ENCODE results near the gene VRK1. TPM values are rescaled to one million over a fixed set of nuclear protein-coding genes. Genes with fewer than 3 reads are reported as not detected.

The VRK1 gene
- total RNA-seq, 1 donor from 2014 or later: 126 TPM

GRCh38 chr14:96897184-96897583 is 100.0 kb downstream of the VRK1 start:
- no peak overlapping the region for H3K27ac ChIP-seq
- no peaks in the 10 kb centered on the region for H3K27me3 ChIP-seq
- H4K20me1 ChIP-seq (ENCODE audit: low read depth): no peaks in the 10 kb centered on the region
- Mint-ChIP-seq H3K4me3 (no peak overlapping the region), H3K4me1 (peaks cover 11% of the 10 kb centered on the region), H3K27ac (no peak overlapping the region), H3K9me3 (no peaks in the 10 kb centered on the region), H3K36me3 (peaks cover 10% of the 10 kb centered on the region), H3K27me3 (ENCODE audit: insufficient read depth, low read depth) (peaks cover 2% of the 10 kb centered on the region)
- peaks cover 9% of the 10 kb centered on the region for H3K4me1 ChIP-seq
- no peak for TF ChIP-seq EZH2 (IDR thresholded peaks at IDR 0.05)
- no peak for TF ChIP-seq EZH2phosphoT487 (IDR thresholded peaks at IDR 0.05)
- TF ChIP-seq CTCF (IDR thresholded peaks at IDR 0.05): no peak
- no peaks in the 10 kb centered on the region for H3K36me3 ChIP-seq
- H2AFZ ChIP-seq (replicated peaks): no peak overlapping the region
- no peak overlapping the region for H3K4me3 ChIP-seq
- H3K79me2 ChIP-seq (ENCODE audit: low read depth): no peaks in the 10 kb centered on the region
- no peak for DNase-seq (ENCODE audit: low spot score)
- H3K9ac ChIP-seq: no peak overlapping the region
- H3F3A ChIP-seq (ENCODE audit: low read depth): peaks cover 3% of the 10 kb centered on the region
- no peak overlapping the region for H3K4me2 ChIP-seq
- H3K9me3 ChIP-seq (ENCODE audit: low read depth): no peaks in the 10 kb centered on the region

- H3K4me3 ChIP-seq: no peak overlapping the region
- H3K27me3 ChIP-seq: no peaks in the 10 kb centered on the region
- no peak overlapping the region for H3K27ac Mint-ChIP-seq
- H3F3A ChIP-seq (ENCODE audit: low read depth): peaks cover 3% of the 10 kb centered on the region
- no peak overlapping the region for H3K4me2 ChIP-seq
- H3K9ac ChIP-seq: no peak overlapping the region
- peaks cover 30% of the 10 kb centered on the region for H3K4me1 ChIP-seq
- no peak overlapping the region for H3K27ac ChIP-seq
- no peaks in the 10 kb centered on the region for H4K20me1 ChIP-seq (ENCODE audit: low read depth)
- no peak for DNase-seq (ENCODE audit: low spot score)
- H3K36me3 ChIP-seq: no peaks in the 10 kb centered on the region
- no peak overlapping the region for H3K4me3 Mint-ChIP-seq
- no peaks in the 10 kb centered on the region for H3K9me3 Mint-ChIP-seq
- H2AFZ ChIP-seq (replicated peaks): no peak overlapping the region
- no peak for TF ChIP-seq CTCF (IDR thresholded peaks at IDR 0.05)
- no peak for TF ChIP-seq EZH2phosphoT487 (IDR thresholded peaks at IDR 0.05)
- TF ChIP-seq EZH2 (IDR thresholded peaks at IDR 0.05): no peak
- H3K27me3 Mint-ChIP-seq (ENCODE audit: insufficient read depth, low read depth): peaks cover 2% of the 10 kb centered on the region
- peaks cover 7% of the 10 kb centered on the region for H3K36me3 Mint-ChIP-seq
- no peaks in the 10 kb centered on the region for H3K79me2 ChIP-seq (ENCODE audit: low read depth)
- H3K4me1 Mint-ChIP-seq: peaks cover 6% of the 10 kb centered on the region
- H3K9me3 ChIP-seq (ENCODE audit: low read depth): no peaks in the 10 kb centered on the region
These were observed 104.0 kb downstream of the VRK1 start for GRCh38 chr14:96901227-96901626.

- no peak for DNase-seq (ENCODE audit: low spot score)
- Mint-ChIP-seq H3K27ac (no peak overlapping the region), H3K36me3 (peaks cover 5% of the 10 kb centered on the region), H3K9me3 (no peaks in the 10 kb centered on the region), H3K27me3 (ENCODE audit: insufficient read depth, low read depth) (peaks cover 2% of the 10 kb centered on the region), H3K4me1 (peaks cover 6% of the 10 kb centered on the region), H3K4me3 (no peak overlapping the region)
- no peak overlapping the region for H3K9ac ChIP-seq
- H3K27me3 ChIP-seq: no peaks in the 10 kb centered on the region
- H3K4me3 ChIP-seq: no peak overlapping the region
- H3K79me2 ChIP-seq (ENCODE audit: low read depth): no peaks in the 10 kb centered on the region
- H3K36me3 ChIP-seq: no peaks in the 10 kb centered on the region
- H3K4me1 ChIP-seq: peaks cover 30% of the 10 kb centered on the region
- H3F3A ChIP-seq (ENCODE audit: low read depth): peaks cover 3% of the 10 kb centered on the region
- no peak for TF ChIP-seq EZH2phosphoT487 (IDR thresholded peaks at IDR 0.05)
- TF ChIP-seq CTCF (IDR thresholded peaks at IDR 0.05): no peak
- no peak for TF ChIP-seq EZH2 (IDR thresholded peaks at IDR 0.05)
- no peak overlapping the region for H2AFZ ChIP-seq (replicated peaks)
- H3K4me2 ChIP-seq: no peak overlapping the region
- H3K9me3 ChIP-seq (ENCODE audit: low read depth): no peaks in the 10 kb centered on the region
- H4K20me1 ChIP-seq (ENCODE audit: low read depth): no peaks in the 10 kb centered on the region
- H3K27ac ChIP-seq: no peak overlapping the region
These were observed 104.8 kb downstream of the VRK1 start for GRCh38 chr14:96902004-96902403.

Data from neural progenitor cell (in vitro differentiated cells).